WTC11 (cell line): ENCODE data around the gene GRB7. TPM values are rescaled to one million over a fixed set of nuclear protein-coding genes. Genes with fewer than 3 reads are reported as not detected.

Experiments
- ATF1 ChIP-seq: sonication (generic); formaldehyde crosslinking; IDR thresholded peaks from 2 replicates; pipeline ENCODE4 v1.8.1; 2023; ENCODE audit warnings: mild to moderate bottlenecking, moderate library complexity, missing genetic modification reagents
- EMX1 ChIP-seq: fragments of 250-450 bp; sonication (Bioruptor Pico); IDR thresholded peaks from 2 replicates; pipeline ENCODE4 v1.8.0; 2021; ENCODE audit warnings: mild to moderate bottlenecking
- ETV6 ChIP-seq: sonication (generic); formaldehyde crosslinking; IDR thresholded peaks from 2 replicates; pipeline ENCODE4 v1.8.1; 2022; ENCODE audit warnings: mild to moderate bottlenecking, missing genetic modification reagents
- FOXP1 ChIP-seq: sonication (generic); formaldehyde crosslinking; IDR thresholded peaks from 2 replicates; pipeline ENCODE4 v1.8.0; 2022; ENCODE audit warnings: missing genetic modification reagents, mild to moderate bottlenecking, moderate library complexity, borderline replicate concordance
- FOXP4 ChIP-seq: sonication (generic); formaldehyde crosslinking; IDR thresholded peaks from 2 replicates; pipeline ENCODE4 v1.8.0; 2022; ENCODE audit warnings: mild to moderate bottlenecking, missing genetic modification reagents
- MAX ChIP-seq: sonication (generic); formaldehyde crosslinking; IDR thresholded peaks from 2 replicates; pipeline ENCODE4 v1.8.0; 2022; ENCODE audit warnings: mild to moderate bottlenecking, missing genetic modification reagents
- MYBL2 ChIP-seq: sonication (generic); formaldehyde crosslinking; IDR thresholded peaks from 2 replicates; pipeline ENCODE4 v1.8.1; 2023; ENCODE audit warnings: mild to moderate bottlenecking, moderate library complexity, missing genetic modification reagents
- NFE2L1 ChIP-seq: sonication (generic); formaldehyde crosslinking; IDR thresholded peaks from 2 replicates; pipeline ENCODE4 v1.8.1; 2023; ENCODE audit warnings: missing genetic modification reagents
- PRRX2 ChIP-seq: fragments of 250-450 bp; sonication (Bioruptor Pico); IDR thresholded peaks from 2 replicates; pipeline ENCODE4 v1.8.0; 2021; ENCODE audit warnings: mild to moderate bottlenecking
- RELA ChIP-seq: sonication (generic); formaldehyde crosslinking; IDR thresholded peaks from 2 replicates; pipeline ENCODE4 v1.8.1; 2022; ENCODE audit warnings: missing genetic modification reagents, mild to moderate bottlenecking, borderline replicate concordance
- SOX15 ChIP-seq: fragments of 250-450 bp; sonication (Bioruptor Pico); IDR thresholded peaks from 2 replicates; pipeline ENCODE4 v1.9.0; 2021; ENCODE audit warnings: mild to moderate bottlenecking
- SP1 ChIP-seq: sonication (generic); formaldehyde crosslinking; conservative IDR thresholded peaks from 2 replicates; pipeline ENCODE4 v1.8.1; 2022; ENCODE audit warnings: missing genetic modification reagents
- ZBTB43 ChIP-seq: sonication (generic); formaldehyde crosslinking; IDR thresholded peaks from 2 replicates; pipeline ENCODE4 v1.8.1; 2023; ENCODE audit warnings: mild to moderate bottlenecking, missing genetic modification reagents
- ZMAT4 ChIP-seq: fragments of 250-450 bp; sonication (Bioruptor Pico); IDR thresholded peaks from 2 replicates; pipeline ENCODE4 v1.9.0; 2021; ENCODE audit warnings: mild to moderate bottlenecking
- ZNF121 ChIP-seq: sonication (generic); formaldehyde crosslinking; IDR thresholded peaks from 2 replicates; pipeline ENCODE4 v1.8.0; 2023; ENCODE audit warnings: missing genetic modification reagents
- ZNF263 ChIP-seq: sonication (generic); formaldehyde crosslinking; IDR thresholded peaks from 2 replicates; pipeline ENCODE4 v1.8.1; 2022; ENCODE audit warnings: low read depth, mild to moderate bottlenecking, moderate library complexity, missing genetic modification reagents
- ZNF317 ChIP-seq: sonication (generic); formaldehyde crosslinking; IDR thresholded peaks from 2 replicates; pipeline ENCODE4 v1.8.1; 2023; ENCODE audit warnings: low read depth, mild to moderate bottlenecking, moderate library complexity, missing genetic modification reagents, borderline replicate concordance
- ZNF396 ChIP-seq: fragments of 250-450 bp; sonication (Bioruptor Pico); IDR thresholded peaks from 2 replicates; pipeline ENCODE4 v1.8.0; 2021; ENCODE audit warnings: mild to moderate bottlenecking, moderate library complexity, borderline replicate concordance
- ZNF671 ChIP-seq: fragments of 250-450 bp; sonication (Bioruptor Pico); IDR thresholded peaks from 2 replicates; pipeline ENCODE4 v1.8.0; 2021; ENCODE audit warnings: mild to moderate bottlenecking
- total RNA-seq: library from RNA; stranded (reverse); gene quantifications from 3 replicates; pipeline ENCODE4 v1.2.3, GENCODE V29; 2021
- TF ChIP-seq, protein P1 (sequence below): sonication (generic); formaldehyde crosslinking; IDR thresholded peaks from 2 replicates; pipeline ENCODE4 v1.8.0; 2023; ENCODE audit warnings: missing genetic modification reagents, mild to moderate bottlenecking, borderline replicate concordance
- TF ChIP-seq, protein P2 (sequence below): sonication (generic); formaldehyde crosslinking; IDR thresholded peaks from 2 replicates; pipeline ENCODE4 v1.8.1; 2022; ENCODE audit warnings: mild to moderate bottlenecking, moderate library complexity, missing genetic modification reagents
- TF ChIP-seq, protein P3 (sequence below): sonication (generic); formaldehyde crosslinking; IDR thresholded peaks from 2 replicates; pipeline ENCODE4 v1.8.1; 2023; ENCODE audit warnings: mild to moderate bottlenecking, missing genetic modification reagents, moderate library complexity
- TF ChIP-seq, protein P4 (sequence below): sonication (generic); formaldehyde crosslinking; IDR thresholded peaks from 2 replicates; pipeline ENCODE4 v1.8.0; 2022; ENCODE audit warnings: mild to moderate bottlenecking, missing genetic modification reagents
- TF ChIP-seq, protein P5 (sequence below): sonication (generic); formaldehyde crosslinking; conservative IDR thresholded peaks from 2 replicates; pipeline ENCODE4 v1.8.1; 2023; ENCODE audit warnings: mild to moderate bottlenecking, low read depth, missing genetic modification reagents, moderate library complexity

The GRB7 gene
- total RNA-seq, 1 experiment from 2014 or later: 48.5 TPM

GRCh38 chr17:39730095-39730921, 7.4 kb upstream of the GRB7 start, which contains the start of gene MIEN1 (continued):
- TF ChIP-seq, protein P1, sequence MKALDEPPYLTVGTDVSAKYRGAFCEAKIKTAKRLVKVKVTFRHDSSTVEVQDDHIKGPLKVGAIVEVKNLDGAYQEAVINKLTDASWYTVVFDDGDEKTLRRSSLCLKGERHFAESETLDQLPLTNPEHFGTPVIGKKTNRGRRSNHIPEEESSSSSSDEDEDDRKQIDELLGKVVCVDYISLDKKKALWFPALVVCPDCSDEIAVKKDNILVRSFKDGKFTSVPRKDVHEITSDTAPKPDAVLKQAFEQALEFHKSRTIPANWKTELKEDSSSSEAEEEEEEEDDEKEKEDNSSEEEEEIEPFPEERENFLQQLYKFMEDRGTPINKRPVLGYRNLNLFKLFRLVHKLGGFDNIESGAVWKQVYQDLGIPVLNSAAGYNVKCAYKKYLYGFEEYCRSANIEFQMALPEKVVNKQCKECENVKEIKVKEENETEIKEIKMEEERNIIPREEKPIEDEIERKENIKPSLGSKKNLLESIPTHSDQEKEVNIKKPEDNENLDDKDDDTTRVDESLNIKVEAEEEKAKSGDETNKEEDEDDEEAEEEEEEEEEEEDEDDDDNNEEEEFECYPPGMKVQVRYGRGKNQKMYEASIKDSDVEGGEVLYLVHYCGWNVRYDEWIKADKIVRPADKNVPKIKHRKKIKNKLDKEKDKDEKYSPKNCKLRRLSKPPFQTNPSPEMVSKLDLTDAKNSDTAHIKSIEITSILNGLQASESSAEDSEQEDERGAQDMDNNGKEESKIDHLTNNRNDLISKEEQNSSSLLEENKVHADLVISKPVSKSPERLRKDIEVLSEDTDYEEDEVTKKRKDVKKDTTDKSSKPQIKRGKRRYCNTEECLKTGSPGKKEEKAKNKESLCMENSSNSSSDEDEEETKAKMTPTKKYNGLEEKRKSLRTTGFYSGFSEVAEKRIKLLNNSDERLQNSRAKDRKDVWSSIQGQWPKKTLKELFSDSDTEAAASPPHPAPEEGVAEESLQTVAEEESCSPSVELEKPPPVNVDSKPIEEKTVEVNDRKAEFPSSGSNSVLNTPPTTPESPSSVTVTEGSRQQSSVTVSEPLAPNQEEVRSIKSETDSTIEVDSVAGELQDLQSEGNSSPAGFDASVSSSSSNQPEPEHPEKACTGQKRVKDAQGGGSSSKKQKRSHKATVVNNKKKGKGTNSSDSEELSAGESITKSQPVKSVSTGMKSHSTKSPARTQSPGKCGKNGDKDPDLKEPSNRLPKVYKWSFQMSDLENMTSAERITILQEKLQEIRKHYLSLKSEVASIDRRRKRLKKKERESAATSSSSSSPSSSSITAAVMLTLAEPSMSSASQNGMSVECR (CRISPR knock-in tag): no peak; the same call in 1 of the 2 replicates
- TF ChIP-seq RELA (CRISPR knock-in tag) (peak; percentile 13; the same call in 1 of the 2 replicates), FOXP4 (CRISPR knock-in tag) (peak; percentile 74; the same call in 1 of the 2 replicates), EMX1 (CRISPR knock-in tag) (peak; percentile 74; the same call in 1 of the 2 replicates), ZNF317 (CRISPR knock-in tag) (no peak), ETV6 (CRISPR knock-in tag) (peak; percentile 79), SOX15 (CRISPR knock-in tag) (no peak), ZMAT4 (CRISPR knock-in tag) (no peak), ZNF263 (CRISPR knock-in tag) (no peak), ZNF671 (no peak; the same call in 1 of the 2 replicates), FOXP1 (peak; percentile 43; the same call in 1 of the 2 replicates), ZBTB43 (0 out of 2 replicates have a peak, but pooled peaks have one; percentile 66), SP1 (peak; percentile 100), PRRX2 (CRISPR knock-in tag) (peak; percentile 35; the same call in 1 of the 2 replicates), ZNF396 (CRISPR knock-in tag) (no peak), ATF1 (CRISPR knock-in tag) (0 out of 2 replicates have a peak, but pooled peaks have one; percentile 54), ZNF121 (CRISPR knock-in tag) (peak; percentile 97), MAX (CRISPR knock-in tag) (peak; percentile 87), NFE2L1 (CRISPR knock-in tag) (peak; percentile 53; the same call in 1 of the 2 replicates), MYBL2 (CRISPR knock-in tag) (0 out of 2 replicates have a peak, but pooled peaks have one; percentile 82)
- TF ChIP-seq, protein P2, sequence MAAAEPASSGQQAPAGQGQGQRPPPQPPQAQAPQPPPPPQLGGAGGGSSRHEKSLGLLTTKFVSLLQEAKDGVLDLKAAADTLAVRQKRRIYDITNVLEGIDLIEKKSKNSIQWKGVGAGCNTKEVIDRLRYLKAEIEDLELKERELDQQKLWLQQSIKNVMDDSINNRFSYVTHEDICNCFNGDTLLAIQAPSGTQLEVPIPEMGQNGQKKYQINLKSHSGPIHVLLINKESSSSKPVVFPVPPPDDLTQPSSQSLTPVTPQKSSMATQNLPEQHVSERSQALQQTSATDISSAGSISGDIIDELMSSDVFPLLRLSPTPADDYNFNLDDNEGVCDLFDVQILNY: 0 out of 2 replicates have a peak, but pooled peaks have one; percentile 59
- TF ChIP-seq, protein P3, sequence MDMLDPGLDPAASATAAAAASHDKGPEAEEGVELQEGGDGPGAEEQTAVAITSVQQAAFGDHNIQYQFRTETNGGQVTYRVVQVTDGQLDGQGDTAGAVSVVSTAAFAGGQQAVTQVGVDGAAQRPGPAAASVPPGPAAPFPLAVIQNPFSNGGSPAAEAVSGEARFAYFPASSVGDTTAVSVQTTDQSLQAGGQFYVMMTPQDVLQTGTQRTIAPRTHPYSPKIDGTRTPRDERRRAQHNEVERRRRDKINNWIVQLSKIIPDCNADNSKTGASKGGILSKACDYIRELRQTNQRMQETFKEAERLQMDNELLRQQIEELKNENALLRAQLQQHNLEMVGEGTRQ (CRISPR knock-in tag): peak; percentile 99
- TF ChIP-seq, protein P4, sequence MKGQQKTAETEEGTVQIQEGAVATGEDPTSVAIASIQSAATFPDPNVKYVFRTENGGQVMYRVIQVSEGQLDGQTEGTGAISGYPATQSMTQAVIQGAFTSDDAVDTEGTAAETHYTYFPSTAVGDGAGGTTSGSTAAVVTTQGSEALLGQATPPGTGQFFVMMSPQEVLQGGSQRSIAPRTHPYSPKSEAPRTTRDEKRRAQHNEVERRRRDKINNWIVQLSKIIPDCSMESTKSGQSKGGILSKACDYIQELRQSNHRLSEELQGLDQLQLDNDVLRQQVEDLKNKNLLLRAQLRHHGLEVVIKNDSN (CRISPR knock-in tag): peak; percentile 99
- TF ChIP-seq, protein P5, sequence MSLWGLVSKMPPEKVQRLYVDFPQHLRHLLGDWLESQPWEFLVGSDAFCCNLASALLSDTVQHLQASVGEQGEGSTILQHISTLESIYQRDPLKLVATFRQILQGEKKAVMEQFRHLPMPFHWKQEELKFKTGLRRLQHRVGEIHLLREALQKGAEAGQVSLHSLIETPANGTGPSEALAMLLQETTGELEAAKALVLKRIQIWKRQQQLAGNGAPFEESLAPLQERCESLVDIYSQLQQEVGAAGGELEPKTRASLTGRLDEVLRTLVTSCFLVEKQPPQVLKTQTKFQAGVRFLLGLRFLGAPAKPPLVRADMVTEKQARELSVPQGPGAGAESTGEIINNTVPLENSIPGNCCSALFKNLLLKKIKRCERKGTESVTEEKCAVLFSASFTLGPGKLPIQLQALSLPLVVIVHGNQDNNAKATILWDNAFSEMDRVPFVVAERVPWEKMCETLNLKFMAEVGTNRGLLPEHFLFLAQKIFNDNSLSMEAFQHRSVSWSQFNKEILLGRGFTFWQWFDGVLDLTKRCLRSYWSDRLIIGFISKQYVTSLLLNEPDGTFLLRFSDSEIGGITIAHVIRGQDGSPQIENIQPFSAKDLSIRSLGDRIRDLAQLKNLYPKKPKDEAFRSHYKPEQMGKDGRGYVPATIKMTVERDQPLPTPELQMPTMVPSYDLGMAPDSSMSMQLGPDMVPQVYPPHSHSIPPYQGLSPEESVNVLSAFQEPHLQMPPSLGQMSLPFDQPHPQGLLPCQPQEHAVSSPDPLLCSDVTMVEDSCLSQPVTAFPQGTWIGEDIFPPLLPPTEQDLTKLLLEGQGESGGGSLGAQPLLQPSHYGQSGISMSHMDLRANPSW (CRISPR knock-in tag): no peak
- TF ChIP-seq, all 79 proteins: peak for 22
